GM12872 (cell line): Measurements from ENCODE around the gene CSMD2.

Source experiments
- TF ChIP-seq, protein P1 (sequence below): IDR thresholded peaks from 3 replicates; pipeline ENCODE4 v1.5.1; 2011; ENCODE audit warnings: low read depth, mild to moderate bottlenecking, low read length, moderate library complexity; ENCODE audit not compliant: insufficient read depth

Gene CSMD2

DNA sequence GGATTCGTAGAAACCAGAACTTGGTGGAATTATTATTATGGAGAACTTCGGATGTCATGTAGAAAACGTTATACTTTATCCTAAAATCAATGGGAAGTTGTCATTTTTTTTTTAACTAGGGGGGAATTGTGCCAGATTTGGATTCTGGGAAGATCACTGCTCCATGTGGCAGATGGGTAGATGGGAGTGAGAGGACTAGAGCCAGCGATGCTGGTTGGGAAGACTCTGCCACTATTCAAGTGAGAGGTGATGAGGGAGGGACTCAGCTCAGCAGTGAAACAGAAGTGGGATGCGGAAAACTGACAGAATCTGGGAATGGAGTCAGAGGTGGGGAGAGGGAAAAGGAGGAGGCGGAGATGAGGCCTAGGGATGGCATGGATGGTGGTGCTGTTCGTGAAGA lies 382.3 kb downstream of the CSMD2 start:
- TF ChIP-seq, protein P1, sequence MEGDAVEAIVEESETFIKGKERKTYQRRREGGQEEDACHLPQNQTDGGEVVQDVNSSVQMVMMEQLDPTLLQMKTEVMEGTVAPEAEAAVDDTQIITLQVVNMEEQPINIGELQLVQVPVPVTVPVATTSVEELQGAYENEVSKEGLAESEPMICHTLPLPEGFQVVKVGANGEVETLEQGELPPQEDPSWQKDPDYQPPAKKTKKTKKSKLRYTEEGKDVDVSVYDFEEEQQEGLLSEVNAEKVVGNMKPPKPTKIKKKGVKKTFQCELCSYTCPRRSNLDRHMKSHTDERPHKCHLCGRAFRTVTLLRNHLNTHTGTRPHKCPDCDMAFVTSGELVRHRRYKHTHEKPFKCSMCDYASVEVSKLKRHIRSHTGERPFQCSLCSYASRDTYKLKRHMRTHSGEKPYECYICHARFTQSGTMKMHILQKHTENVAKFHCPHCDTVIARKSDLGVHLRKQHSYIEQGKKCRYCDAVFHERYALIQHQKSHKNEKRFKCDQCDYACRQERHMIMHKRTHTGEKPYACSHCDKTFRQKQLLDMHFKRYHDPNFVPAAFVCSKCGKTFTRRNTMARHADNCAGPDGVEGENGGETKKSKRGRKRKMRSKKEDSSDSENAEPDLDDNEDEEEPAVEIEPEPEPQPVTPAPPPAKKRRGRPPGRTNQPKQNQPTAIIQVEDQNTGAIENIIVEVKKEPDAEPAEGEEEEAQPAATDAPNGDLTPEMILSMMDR = no peak

DNA sequence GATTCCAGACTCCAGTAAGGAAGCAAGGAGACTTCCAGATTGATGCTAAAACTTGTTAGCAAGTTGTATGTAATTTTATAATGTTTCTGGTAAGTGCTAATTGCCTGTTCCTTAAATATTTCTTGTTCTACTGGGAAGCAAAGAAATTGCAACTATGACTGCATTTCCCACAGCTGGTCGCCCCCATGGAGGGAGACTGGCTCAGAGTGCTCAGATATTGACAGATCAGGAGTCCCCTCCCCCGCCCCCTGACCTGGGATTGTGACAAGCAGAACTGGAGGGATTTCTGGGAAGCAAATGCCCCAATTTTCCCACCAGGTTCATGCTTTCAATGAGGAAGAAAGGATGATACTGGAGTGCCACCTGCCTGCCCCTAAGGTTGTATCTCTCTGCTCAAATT lies 383.4 kb downstream of the CSMD2 start:
- TF ChIP-seq, protein P1 = no peak

DNA sequence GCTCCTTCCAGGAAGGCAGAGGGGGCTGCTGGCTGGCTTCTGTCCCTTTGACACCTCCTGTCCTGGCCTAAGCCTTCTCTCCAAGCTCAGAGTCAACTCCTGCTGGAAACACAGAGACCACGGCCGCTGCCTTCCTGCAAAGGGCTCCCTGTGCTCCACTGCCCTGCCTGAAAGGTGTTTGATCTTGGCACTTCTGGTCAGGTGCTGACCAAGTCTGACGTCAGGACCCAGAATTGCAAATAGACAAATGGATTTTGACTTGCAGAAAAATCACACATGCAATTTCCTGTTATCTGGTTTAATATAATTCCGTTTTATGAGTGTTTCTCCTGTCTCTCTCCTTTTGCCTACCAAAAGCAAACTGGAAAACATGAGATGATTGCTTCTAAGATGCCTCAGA lies 387.7 kb downstream of the CSMD2 start:
- TF ChIP-seq, protein P1 = no peak

DNA sequence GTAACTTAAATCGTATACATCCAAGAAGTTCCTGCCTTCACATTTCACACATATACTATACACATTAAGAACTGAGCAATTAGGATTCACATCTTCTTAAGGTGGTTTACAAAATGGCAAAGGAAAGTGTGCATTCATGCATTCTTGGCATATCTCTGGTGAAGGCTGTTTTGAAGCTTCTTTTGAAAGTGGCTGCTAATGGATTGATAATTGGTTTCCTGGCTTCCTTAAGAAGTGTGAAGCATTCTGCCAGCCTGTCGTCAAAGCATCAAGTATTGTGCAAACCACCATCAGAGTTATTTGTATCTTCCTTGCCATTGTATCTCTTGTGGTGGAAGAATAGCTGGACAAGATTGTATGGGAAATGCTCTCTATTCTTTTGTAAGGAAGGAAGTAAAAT lies 396.2 kb downstream of the CSMD2 start:
- TF ChIP-seq, protein P1 = no peak

DNA sequence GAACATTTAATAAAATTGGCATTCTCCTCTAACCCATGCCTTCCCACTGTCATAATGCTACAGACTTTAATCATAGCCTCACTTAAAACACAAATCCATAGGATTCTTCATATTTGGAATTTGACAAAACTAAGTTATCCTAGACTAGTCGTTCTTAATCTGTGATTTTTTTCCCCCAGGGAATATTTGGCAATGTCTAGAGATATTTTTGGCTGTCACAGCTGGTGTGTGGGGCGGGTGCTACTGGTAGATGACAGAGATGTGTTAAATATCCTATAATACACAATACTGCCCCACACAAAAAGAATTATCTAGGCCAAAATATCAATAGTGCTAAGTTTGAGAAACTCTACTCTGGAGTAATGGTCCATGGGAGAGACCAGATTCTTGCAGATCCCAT lies 396.9 kb downstream of the CSMD2 start:
- TF ChIP-seq, protein P1 = no peak

DNA sequence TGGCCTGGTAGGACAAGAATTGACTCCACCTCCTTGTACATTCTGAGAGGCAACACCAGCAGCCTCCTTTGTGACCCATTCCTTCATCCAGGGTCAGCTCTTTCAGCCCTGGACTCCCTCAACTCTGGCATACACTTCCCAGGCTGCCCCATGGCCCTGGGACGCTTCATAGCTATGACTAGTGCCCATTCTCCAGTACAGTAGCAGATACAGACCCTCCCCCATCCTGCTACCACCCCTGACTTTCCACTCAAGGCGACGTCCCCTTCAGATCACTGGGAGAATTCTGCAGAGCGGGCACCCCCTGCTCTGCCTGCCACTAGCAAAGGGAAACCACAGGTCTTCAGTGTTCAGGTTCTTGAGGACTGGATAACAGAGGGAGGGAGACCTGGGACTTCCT lies 400.9 kb downstream of the CSMD2 start:
- TF ChIP-seq, protein P1 = no peak

DNA sequence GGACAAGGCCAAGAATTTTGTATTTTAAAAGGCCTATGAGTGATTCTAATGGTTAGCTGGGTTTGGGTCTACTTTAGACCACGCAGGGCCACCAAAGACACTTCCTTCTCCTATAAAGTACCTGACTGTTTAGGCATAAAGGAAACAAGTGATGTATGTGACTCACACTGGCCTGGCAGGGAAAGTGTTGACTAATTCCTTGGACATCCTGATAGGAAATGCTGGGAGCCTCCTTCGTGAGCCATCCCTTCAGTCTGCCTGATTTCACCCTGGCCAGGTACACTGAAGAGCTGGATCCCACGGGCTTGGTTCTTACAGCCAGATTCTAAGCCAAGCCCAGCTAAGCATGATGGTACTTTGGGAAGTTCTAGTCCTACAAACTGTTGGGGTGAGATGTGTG lies 401.6 kb downstream of the CSMD2 start:
- TF ChIP-seq, protein P1 = no peak

DNA sequence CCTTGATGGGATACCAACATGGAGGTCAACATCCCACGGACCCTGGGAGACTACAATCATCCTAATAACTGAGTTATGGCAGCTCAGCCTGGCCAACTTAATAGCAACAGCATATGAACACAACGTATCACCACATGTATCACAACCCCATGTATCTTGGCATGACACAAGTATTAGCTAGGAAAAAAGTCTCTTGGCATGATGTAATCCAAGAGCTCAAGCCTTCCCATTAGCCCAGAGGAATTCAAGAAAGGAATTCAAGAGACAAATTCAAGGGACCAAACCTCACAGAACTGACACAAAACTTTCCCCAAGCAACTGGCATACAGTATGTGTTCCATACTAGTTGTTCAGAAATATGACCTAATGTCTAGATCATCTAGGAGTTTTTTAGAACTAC lies 402.1 kb downstream of the CSMD2 start:
- TF ChIP-seq, protein P1 = no peak
